AG20443 (cell line): ENCODE results near the gene NOS1AP.
"Not testable (repeated sequence)": the region's sequence is repeated elsewhere in the genome, so short reads cannot be mapped to it uniquely, and the experiment has no call there.

Experiments used
- DNase-seq: peaks from one replicate; pipeline ENCODE4 v3.0.0; 2012; ENCODE audit warnings: low spot score, mixed read lengths

NOS1AP gene

GRCh38 chr1:162416215-162416614 lies 346.7 kb downstream of the NOS1AP start:
- no peak for DNase-seq

- DNase-seq: no peak
Measured at GRCh38 chr1:162416909-162417308, 347.4 kb downstream of the NOS1AP start.

- no peak for DNase-seq
Measured at GRCh38 chr1:162417650-162418049, 348.2 kb downstream of the NOS1AP start.

- DNase-seq: not testable (repeated sequence)
Measured at GRCh38 chr1:162418584-162418983, 349.1 kb downstream of the NOS1AP start.

GRCh38 chr1:162419450-162419931 lies 350.0 kb downstream of the NOS1AP start:
- not testable (repeated sequence) for DNase-seq
